Measurements from ENCODE around the gene ITGB1BP1. TPM values are rescaled to one million over a fixed set of nuclear protein-coding genes. Genes with fewer than 3 reads are reported as not detected.
A peak's percentile ranks its signal among the peaks of the same experiment; 100 is the strongest.

Gene ITGB1BP1
- total RNA-seq, 1 experiment from 2014 or later, result 153 TPM

DNA sequence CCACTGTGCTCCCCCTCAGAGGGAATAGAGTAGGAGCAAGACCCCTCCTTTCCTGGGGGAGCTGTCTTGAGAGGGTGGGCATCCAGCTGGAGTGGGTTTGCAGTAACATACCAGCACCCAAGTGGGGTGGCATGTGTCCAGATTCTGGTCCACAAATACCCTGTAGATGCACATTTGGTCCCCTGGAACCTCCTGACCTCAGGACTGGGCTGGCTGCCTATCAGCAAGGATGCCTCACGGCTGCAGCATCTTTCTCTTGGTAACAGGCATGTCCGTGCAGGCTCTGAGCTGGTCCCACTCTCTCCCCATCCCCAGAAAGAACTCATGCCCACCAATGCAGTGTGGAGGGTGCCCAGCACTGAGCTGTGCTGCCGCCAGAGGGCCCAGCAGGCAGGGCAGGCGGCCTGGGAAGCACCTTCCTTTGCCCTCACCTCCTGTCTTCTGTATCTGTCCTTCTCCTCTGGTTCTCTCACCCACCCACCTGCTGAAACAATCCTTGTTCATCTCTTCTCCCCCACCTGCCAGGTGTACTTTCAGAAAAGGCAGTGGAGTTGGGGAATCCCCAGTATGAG lies 47.4 kb downstream of the ITGB1BP1 start:
- no peak for ATAC-seq
- POLR2A ChIA-PET, result no interaction called here

GRCh38 chr2:9374071-9374730 lies 49.1 kb downstream of the ITGB1BP1 start:
- in situ Hi-C loops (cut with HindIII; ENCODE audit: low pct_unique_long_range_greater_than_20kb, low sequenced_read_pairs), result no loop called here
- Histone ChIP-seq H3K27me3 (ENCODE audit: control insufficient read depth, insufficient read depth, low read length) (no peaks in the 10 kb centered on the region), H3K4me1 (ENCODE audit: control insufficient read depth, insufficient read depth, low read length) (peaks cover 32% of the 10 kb centered on the region), H3K36me3 (ENCODE audit: control insufficient read depth, insufficient read depth, low read length) (peaks cover 18% of the 10 kb centered on the region), H3K9me3 (ENCODE audit: control insufficient read depth, insufficient read depth, low read depth, low read length) (no peaks in the 10 kb centered on the region), H3K27ac (ENCODE audit: low read length) (no peak overlapping the region), H3K4me3 (ENCODE audit: low read depth in 2 of 2, low read length in 2 of 2) (no peak overlapping the region)
- ChIA-PET CTCF (interaction anchor here (0.6 kb wide), 1 partner anchor 610 kb away, joined by 4 read pairs; no protein-coding TSS in a partner anchor), POLR2A (no interaction called here)
- no peak for ATAC-seq
- no peak for DNase-seq (ENCODE audit: low read depth, low spot score)
- TF ChIP-seq REST (IDR thresholded peaks at IDR 0.05; ENCODE audit: insufficient read depth in 1 of 2, low read depth in 2 of 2, low read length in 1 of 2) (no peak), TCF7L2 (IDR thresholded peaks at IDR 0.05; ENCODE audit: low read depth, low read length) (no peak), POLR2AphosphoS5 (IDR thresholded peaks at IDR 0.05; ENCODE audit: low read depth, low read length) (no peak), SIN3A (IDR thresholded peaks at IDR 0.05; ENCODE audit: borderline replicate concordance, insufficient read depth, low read depth, low read length) (no peak)
- TF ChIP-seq, protein P1, sequence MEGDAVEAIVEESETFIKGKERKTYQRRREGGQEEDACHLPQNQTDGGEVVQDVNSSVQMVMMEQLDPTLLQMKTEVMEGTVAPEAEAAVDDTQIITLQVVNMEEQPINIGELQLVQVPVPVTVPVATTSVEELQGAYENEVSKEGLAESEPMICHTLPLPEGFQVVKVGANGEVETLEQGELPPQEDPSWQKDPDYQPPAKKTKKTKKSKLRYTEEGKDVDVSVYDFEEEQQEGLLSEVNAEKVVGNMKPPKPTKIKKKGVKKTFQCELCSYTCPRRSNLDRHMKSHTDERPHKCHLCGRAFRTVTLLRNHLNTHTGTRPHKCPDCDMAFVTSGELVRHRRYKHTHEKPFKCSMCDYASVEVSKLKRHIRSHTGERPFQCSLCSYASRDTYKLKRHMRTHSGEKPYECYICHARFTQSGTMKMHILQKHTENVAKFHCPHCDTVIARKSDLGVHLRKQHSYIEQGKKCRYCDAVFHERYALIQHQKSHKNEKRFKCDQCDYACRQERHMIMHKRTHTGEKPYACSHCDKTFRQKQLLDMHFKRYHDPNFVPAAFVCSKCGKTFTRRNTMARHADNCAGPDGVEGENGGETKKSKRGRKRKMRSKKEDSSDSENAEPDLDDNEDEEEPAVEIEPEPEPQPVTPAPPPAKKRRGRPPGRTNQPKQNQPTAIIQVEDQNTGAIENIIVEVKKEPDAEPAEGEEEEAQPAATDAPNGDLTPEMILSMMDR (IDR thresholded peaks at IDR 0.05), result no peak
- intact Hi-C loops (cut with micrococcal nuclease; ENCODE audit: unreplicated experiment), result loop anchor here (10.0 kb wide), 1 partner anchor 229 kb away; no protein-coding TSS in a partner anchor
- no TSS peak for BruUV-seq (replicated peaks)

More for the DNA sequence above, 47.4 kb downstream of the ITGB1BP1 start:
- no peak overlapping the region for H3K4me3 ChIP-seq (ENCODE audit: low read depth in 2 of 2, low read length in 2 of 2)
- peaks cover 12% of the 10 kb centered on the region for H3K36me3 ChIP-seq (ENCODE audit: control insufficient read depth, insufficient read depth, low read length)
- no peak for TF ChIP-seq SIN3A (IDR thresholded peaks at IDR 0.05; ENCODE audit: borderline replicate concordance, insufficient read depth, low read depth, low read length)
- TF ChIP-seq, protein P1 (IDR thresholded peaks at IDR 0.05), result no peak
- TF ChIP-seq TCF7L2 (IDR thresholded peaks at IDR 0.05; ENCODE audit: low read depth, low read length), result no peak
- TF ChIP-seq REST (IDR thresholded peaks at IDR 0.05; ENCODE audit: insufficient read depth in 1 of 2, low read depth in 2 of 2, low read length in 1 of 2), result no peak
- no peak for TF ChIP-seq POLR2AphosphoS5 (IDR thresholded peaks at IDR 0.05; ENCODE audit: low read depth, low read length)
- DNase-seq (ENCODE audit: low read depth, low spot score), result no peak
- BruUV-seq (replicated peaks), result no TSS peak
- H3K27me3 ChIP-seq (ENCODE audit: control insufficient read depth, insufficient read depth, low read length), result no peaks in the 10 kb centered on the region
- intact Hi-C loops (cut with micrococcal nuclease; ENCODE audit: unreplicated experiment) (loop anchor here (10.0 kb wide), 1 partner anchor 231 kb away; no protein-coding TSS in a partner anchor), in situ Hi-C loops (cut with HindIII; ENCODE audit: low pct_unique_long_range_greater_than_20kb, low sequenced_read_pairs) (no loop called here)
- H3K27ac ChIP-seq (ENCODE audit: low read length), result 0 out of 2 replicates have a peak overlapping the region, but pooled peaks have one; percentile 6
- H3K9me3 ChIP-seq (ENCODE audit: control insufficient read depth, insufficient read depth, low read depth, low read length), result no peaks in the 10 kb centered on the region
- CTCF ChIA-PET, result no interaction called here
- H3K4me1 ChIP-seq (ENCODE audit: control insufficient read depth, insufficient read depth, low read length), result peaks cover 46% of the 10 kb centered on the region

Measured in Panc1 (cell line).